ENCODE measurements around the gene PBX4.

DNA sequence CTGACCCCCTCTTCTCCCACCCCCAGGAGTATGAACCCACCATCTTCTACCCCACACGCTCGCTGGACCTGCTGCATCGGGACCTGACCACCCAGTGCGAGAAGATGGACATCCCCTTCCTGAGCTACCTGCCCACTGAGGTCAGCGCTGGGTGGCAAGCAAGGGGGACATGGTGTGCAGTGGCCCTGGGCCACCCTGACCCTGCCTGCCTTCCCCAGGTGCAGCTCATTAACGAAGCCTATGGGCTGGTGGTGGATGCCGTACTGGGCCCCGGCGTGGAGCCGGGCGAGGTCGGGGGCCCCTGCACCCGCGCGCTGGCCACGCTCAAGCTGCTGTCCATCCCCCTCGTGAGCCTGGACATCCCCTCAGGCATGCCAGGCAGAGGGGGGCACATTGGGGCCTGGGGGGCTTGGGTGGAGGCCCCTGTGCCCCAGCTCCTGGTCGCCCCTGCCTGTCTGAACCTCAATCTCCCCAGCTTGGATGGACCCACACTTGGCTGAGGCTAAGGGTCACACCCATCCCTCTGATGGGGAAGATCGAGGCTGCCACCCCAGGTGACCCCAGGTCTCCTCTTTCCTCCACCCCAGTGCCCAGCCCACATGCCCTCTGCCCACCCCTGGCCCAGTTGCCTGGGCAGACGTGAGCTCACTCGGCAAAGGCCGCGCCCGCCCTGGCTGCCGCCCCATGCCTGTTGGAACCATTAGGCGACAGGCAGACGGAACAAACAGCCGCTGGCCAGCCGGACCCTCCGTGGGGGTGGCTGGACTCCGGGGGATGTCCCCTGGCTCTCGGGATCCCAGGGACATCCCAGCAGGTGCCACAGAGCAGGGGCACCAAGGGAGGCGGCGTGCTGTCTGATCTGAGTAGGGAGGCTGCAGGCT lies 82.9 kb downstream of the PBX4 start:
- TF ChIP-seq, protein P1, sequence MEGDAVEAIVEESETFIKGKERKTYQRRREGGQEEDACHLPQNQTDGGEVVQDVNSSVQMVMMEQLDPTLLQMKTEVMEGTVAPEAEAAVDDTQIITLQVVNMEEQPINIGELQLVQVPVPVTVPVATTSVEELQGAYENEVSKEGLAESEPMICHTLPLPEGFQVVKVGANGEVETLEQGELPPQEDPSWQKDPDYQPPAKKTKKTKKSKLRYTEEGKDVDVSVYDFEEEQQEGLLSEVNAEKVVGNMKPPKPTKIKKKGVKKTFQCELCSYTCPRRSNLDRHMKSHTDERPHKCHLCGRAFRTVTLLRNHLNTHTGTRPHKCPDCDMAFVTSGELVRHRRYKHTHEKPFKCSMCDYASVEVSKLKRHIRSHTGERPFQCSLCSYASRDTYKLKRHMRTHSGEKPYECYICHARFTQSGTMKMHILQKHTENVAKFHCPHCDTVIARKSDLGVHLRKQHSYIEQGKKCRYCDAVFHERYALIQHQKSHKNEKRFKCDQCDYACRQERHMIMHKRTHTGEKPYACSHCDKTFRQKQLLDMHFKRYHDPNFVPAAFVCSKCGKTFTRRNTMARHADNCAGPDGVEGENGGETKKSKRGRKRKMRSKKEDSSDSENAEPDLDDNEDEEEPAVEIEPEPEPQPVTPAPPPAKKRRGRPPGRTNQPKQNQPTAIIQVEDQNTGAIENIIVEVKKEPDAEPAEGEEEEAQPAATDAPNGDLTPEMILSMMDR (IDR thresholded peaks at IDR 0.05; ENCODE audit: insufficient read depth, low read depth, low read length): no peak
- no peak for TF ChIP-seq EZH2 (IDR thresholded peaks at IDR 0.05; ENCODE audit: insufficient read depth, low read length)

Data from astrocyte (in vitro differentiated cells and primary cell).